ENCODE data around the gene ALKBH2. TPM values are rescaled to one million over a fixed set of nuclear protein-coding genes. Genes with fewer than 3 reads are reported as not detected.

ALKBH2 gene
- 24.3 TPM for polyA plus RNA-seq (ENCODE audit: insufficient read length)

GRCh38 chr12:109093022-109093918, at the start of gene ALKBH2:
TSS of gene ALKBH2 (minus strand) at chr12:109093472. CDS start at chr12:109092786, 686 bp downstream.
- DNase-seq, result peak; percentile 96

DNA sequence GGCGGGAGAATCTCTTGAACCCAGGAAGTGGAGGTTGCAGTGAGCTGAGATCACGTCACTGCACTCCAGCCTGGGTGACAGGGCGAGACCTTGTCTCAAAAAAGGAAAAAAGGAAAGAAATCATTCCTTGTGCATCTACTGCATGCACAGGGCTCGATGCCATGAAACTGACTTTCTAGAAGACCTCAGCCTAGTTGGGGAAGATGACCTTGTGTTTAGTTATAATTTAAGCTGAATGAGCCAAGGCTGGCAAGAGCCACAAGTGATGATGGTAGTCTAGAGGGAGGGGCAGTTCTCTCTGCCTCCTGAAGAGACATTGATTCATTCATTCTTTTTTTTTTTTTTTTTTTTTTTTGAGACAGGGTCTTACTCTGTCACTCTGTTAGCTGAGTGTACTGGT, 47.3 kb upstream of the ALKBH2 start:
- no peak for DNase-seq

DNA sequence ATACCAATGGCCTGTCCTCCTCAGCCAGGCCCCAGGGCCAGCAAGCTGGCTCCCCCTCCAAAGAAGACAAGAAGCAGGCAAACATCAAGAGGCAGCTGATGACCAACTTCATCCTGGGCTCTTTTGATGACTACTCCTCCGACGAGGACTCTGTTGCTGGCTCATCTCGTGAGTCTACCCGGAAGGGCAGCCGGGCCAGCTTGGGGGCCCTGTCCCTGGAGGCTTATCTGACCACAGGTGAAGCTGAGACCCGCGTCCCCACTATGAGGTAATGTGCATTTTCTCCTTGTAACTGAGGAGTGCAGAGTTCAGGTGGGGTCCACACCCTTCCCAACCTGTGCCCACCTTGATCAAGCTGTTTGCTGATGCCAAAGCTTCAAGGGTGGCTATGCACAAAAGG, 46.5 kb upstream of the ALKBH2 start:
- no peak for DNase-seq

- no peak for DNase-seq
Observed at GRCh38 chr12:109139360-109139759, 46.1 kb upstream of the ALKBH2 start.

DNA sequence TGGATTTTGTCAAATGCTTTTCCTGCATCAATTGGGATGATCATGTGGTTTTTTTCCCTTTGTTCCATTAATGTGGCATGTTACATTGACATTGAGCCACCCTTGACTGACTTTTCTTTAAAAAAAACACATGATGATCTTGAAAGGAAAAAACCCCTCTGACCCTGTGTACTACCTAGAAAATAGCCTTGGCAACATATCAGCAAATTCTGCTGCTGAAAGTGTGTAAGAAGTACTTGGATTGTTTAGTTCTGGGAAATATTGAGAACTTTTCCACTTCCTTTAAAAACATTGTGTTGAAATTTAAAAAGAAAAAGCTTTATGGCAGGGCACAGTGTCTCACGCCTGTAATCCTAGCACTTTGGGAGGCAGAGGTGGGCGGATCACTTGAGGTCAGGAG, 43.8 kb upstream of the ALKBH2 start:
- no peak for DNase-seq

- no peak for DNase-seq
Observed at GRCh38 chr12:109134186-109134917, 41.1 kb upstream of the ALKBH2 start.

- no peak for DNase-seq
Observed at GRCh38 chr12:109131154-109132050, 38.1 kb upstream of the ALKBH2 start.

DNA sequence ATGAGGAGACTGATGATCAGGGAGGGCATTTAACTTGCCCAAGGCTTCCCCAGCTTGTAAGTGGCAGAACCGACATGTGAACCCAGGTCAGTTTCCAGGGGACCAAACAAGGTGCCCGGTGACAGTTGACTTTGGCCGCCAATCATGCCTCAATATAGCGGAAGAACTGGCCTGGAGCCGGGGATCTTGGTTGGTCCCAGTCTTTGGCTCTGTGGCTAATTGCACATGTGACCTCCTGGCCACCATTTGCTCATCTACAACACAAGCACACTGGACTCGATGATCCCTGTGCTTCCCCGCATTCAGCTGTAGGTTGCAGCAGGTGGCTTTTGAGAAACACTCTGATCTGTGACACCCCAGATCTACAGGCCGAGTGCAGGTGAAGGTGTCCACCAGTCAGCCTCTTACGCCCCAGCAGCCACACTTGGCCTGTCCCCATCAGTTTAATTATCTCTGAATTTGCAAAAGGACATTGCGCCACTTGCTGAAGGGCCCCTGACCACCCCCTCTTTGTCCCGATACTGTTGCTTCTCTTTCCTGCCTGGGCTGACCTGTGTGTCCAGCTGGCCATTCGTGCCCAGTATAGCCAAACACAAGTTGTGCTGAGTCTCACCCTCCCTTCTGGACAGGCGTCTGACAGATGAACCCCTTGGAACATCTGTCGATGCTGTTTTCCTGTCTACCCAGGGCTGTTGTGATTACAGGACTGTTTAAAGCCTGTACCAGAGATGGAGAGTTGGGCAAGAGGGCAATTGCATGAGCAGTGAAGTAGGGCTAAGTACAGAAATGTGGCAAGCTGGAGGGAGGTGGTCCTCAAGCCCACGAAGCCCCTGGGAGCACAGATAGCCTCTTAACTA, 37.3 kb upstream of the ALKBH2 start:
- no peak for DNase-seq

DNA sequence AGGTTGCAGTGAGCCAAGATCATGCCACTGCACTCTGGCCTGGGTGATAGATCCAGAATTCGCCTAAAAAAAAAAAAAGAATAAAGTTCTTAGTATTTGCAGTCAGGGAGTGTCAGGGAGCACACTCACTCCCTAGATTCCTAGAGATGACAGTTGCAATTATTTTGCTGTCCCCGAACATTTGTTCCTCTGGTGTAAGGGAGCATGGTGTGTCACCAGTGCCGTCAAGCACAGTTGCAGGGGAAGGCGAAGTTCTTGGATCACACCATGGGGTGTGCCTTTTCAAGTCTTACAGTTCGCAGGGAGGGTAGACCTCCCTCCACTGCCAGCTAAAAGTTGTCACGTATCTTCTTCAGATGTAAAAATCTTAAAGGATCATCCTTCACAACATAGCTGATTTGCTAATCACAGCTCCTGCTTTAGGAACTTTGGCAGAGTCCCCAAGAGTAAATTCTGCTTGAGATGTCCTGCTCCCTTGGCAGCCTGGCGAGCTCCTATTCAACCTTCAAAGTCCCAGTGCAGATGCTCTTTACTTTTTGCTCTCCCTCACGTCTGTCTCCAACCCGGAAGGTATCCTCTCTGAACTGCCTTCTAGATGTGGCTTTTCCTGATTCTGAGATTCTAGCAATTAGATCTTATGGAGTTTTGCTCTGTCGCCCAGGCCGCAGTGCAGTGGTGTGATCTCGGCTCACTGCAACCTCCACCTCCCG, 34.4 kb upstream of the ALKBH2 start:
- no peak for DNase-seq

DNA sequence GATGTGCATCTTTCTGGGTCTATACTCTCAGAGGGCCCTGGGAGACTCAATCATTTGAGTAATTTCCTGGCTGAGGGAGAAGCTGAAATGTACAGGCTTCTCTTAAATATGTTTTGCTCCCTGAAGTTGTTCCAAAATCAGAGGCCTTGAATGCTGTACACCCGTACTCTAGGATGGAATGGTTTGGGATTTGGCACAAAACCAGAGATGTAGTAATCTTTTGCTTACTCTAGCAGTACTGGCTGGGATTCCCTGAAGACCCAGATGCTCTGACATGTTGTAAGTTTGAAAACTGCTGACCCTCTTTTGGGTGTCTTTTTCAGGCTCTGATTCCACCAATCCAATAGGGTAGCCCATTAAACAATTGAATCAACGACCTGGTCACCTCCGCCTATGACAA, 33.5 kb upstream of the ALKBH2 start:
- peak; percentile 48 for DNase-seq

DNA sequence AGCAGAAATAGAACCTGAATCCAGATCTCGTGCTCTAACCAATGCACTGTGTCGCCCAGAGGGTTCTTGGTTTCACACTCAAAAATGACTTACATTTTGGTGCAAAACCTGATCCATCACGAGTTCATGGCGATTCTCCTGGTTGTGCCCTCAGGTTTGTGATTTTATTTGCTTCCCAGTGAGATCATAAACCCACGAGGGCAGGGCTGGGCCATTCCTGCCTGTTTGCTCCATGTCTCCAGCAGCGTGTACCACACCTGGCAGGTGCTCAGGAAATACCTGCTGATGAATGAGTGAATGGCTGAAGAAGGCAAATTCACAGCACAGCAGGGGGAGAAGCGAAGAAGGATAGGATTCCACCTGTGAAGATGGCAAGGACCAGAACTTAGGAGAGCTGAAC, 32.5 kb upstream of the ALKBH2 start:
- no peak for DNase-seq

DNA sequence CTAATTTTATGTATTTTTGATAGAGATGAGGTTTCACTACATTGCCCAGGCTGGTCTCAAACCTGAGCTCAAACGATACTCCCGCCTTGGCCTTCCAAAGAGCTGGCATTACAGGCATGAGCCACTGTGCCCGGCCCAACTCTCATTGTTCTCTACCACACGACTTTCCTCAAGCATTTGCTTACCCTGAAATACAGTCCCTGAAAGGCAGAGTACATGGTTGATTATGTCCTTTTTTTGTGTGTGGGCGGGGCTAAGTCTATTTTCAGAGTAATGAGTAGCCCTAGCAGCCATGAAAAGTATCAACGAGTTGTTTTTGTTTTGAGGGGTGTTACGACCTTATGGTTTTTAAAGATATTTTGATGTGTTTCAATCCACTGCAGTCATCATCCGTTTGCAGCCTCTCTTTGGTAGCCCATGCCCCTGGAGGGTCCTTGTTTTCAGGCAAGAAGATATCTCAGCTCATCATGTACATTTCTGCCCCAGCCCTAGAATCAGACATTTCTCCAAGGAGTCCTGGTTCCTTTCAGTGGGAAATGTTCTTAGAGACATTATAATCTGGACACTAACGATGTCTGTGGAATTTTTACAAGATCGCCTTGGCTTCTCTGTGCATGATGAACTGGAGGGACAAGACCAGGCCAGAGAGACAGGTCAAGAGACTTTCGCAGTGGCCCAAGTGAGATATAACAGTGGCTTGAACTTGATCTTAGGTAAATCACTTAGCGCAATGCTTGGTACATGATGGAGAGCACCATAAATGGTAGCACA, 31.8 kb upstream of the ALKBH2 start:
- DNase-seq, result no peak

GRCh38 chr12:109121346-109121880, 28.1 kb upstream of the ALKBH2 start:
- DNase-seq, result no peak

GRCh38 chr12:109120557-109120956, 27.3 kb upstream of the ALKBH2 start:
- no peak for DNase-seq

- no peak for DNase-seq
Observed at GRCh38 chr12:109120095-109120494, 26.8 kb upstream of the ALKBH2 start.

- no peak for DNase-seq
Observed at GRCh38 chr12:109116611-109116949, 23.3 kb upstream of the ALKBH2 start.

DNA sequence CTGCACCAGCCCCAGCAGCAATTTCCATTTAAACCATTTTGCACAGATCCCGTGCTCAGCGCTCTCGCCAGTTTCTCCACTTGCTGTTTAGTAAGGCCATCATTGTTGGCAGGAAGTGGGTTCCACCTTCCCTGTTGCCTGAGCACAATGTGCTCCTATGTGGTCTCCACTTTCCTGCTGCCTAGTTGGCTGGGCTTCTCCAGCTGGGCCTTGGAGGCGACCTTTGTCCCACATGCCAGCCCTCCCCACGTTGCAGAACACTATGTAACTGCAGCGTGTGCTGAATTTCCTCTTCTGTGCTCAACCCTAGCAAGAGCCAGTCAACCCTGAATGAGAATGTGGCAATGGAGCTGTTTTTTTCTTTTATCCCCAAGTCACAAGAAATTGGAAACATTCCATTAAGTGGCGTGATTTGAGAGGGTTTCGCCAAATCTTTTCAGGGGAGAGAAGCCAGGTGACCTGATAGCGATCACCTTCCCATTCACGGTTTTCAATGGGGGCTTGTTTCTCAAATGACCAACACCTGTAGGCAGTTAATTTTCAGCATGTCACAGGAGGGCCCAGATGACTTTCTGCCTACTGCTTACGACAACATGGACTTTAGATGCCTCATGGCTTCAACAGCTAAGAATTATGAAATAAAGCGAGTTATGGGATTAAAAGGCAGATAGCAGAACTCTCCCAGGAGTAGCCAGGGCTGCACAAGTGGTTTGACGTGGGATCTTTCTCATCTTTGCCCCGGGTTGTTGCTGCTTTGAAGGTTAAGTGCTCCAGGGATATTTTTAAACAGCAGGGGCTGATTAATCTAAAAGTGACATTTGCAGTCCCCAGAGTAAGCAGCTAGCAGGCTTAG, 22.7 kb upstream of the ALKBH2 start, which contains the start of gene ACACB:
Gene ACACB, plus strand, starts transcription at position 830 of the 853 bp plus-strand sequence. CDS start 22,819 bp downstream, outside the sequence.
- DNase-seq, result no peak

GRCh38 chr12:109115404-109115757, 22.1 kb upstream of the ALKBH2 start:
- DNase-seq, result no peak

DNA sequence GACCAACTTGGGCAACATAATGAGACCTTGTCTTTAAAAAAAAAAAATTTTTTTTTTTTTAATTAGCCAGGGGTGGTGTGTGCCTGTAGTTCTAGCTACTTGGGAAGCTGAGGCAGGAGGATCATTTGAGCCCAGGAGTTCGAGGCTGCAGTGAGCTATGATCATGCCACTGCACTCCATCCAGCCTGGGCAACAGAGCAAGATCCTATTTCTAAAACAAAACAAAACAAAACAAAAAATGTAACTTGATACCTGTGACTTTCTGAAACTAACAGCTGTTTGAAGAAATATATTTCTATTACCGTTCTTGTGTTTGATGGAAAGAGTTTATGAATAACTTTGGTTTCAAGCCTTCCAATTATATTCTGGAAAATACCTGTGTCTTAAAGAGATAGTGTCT, 21.4 kb upstream of the ALKBH2 start:
- DNase-seq, result no peak

Data from hindlimb muscle (tissue), 1 donor.